NCI-H1092 treated with DMSO at 0.1 percent for 48 hours (cell line): ENCODE results near the gene SH3YL1.
"Not testable (repeated sequence)": the region's sequence is repeated elsewhere in the genome, so short reads cannot be mapped to it uniquely, and the experiment has no call there.

ENCODE experiments used
- DNase-seq: peaks from one replicate; lab custom pipeline; 2025; lab: John Stamatoyannopoulos, UW

SH3YL1 gene

GRCh38 chr2:177733-178132, 86.1 kb downstream of the SH3YL1 start:
- no peak for DNase-seq

- no peak for DNase-seq
Measured at GRCh38 chr2:176917-177316, 86.9 kb downstream of the SH3YL1 start.

GRCh38 chr2:175880-176820, 87.7 kb downstream of the SH3YL1 start:
- no peak for DNase-seq

GRCh38 chr2:175161-175786, 88.6 kb downstream of the SH3YL1 start:
- no peak for DNase-seq

- not testable (repeated sequence) for DNase-seq
Measured at GRCh38 chr2:172120-172519, 91.7 kb downstream of the SH3YL1 start.

GRCh38 chr2:169741-170140, 94.1 kb downstream of the SH3YL1 start:
- no peak for DNase-seq
